ENCODE results near the gene ZNF595. TPM values are rescaled to one million over a fixed set of nuclear protein-coding genes. Genes with fewer than 3 reads are reported as not detected.

Gene ZNF595
- 14.7 to 22.4 TPM (median 19.7 TPM) in 5 replicates for total RNA-seq (2022; extraction: Qiagen RNA extraction)

GRCh38 chr4:52804-53479, at the start of gene ZNF595:
TSS of gene ZNF595 (plus strand) at chr4:53321. CDS start at chr4:53489, 168 bp downstream.

GRCh38 chr4:124275-125081, 71.4 kb downstream of the ZNF595 start, which contains the start of gene ZNF718:
TSS of gene ZNF718 (plus strand) at chr4:124501. CDS start at chr4:124671, 170 bp downstream.

Other genes with a start within 250 kb of the ZNF595 start
- gene ZNF718, start 71.2 kb downstream of the ZNF595 start, total RNA-seq (2022; extraction: Qiagen RNA extraction) = 0.40 to 0.61 TPM (median 0.58 TPM) in 5 replicates